ENCODE data around the gene ATRIP.
"Not testable (repeated sequence)": the region's sequence is repeated elsewhere in the genome, so short reads cannot be mapped to it uniquely, and the experiment has no call there.

ATRIP gene
- 31.6 to 34.0 reads per million in 2 donors for total RNA-seq

GRCh38 chr3:48446425-48447193 is at the start of gene ATRIP:
TSS of gene ATRIP (plus strand) at chr3:48446737. CDS start at chr3:48446846, 109 bp downstream.
- DNase-seq: peak; percentile 82

GRCh38 chr3:48397767-48398681 is 48.5 kb upstream of the ATRIP start:
- DNase-seq: no peak

- DNase-seq: no peak
Observed at GRCh38 chr3:48398701-48399386, 47.7 kb upstream of the ATRIP start.

- DNase-seq: no peak
Observed at GRCh38 chr3:48399387-48400172, 47.0 kb upstream of the ATRIP start.

- DNase-seq: no peak
Observed at GRCh38 chr3:48400824-48401433, 45.6 kb upstream of the ATRIP start.

GRCh38 chr3:48401434-48401901 is 45.1 kb upstream of the ATRIP start:
- DNase-seq: not testable (repeated sequence)

GRCh38 chr3:48402281-48402732 is 44.2 kb upstream of the ATRIP start:
- DNase-seq: no peak

GRCh38 chr3:48402907-48403306 is 43.6 kb upstream of the ATRIP start:
- no peak for DNase-seq

GRCh38 chr3:48403533-48404439 is 42.8 kb upstream of the ATRIP start:
- no peak for DNase-seq

- DNase-seq: no peak
Observed at GRCh38 chr3:48404440-48405342, 41.8 kb upstream of the ATRIP start.

GRCh38 chr3:48405343-48405881 is 41.1 kb upstream of the ATRIP start:
- no peak for DNase-seq

- DNase-seq: no peak
Observed at GRCh38 chr3:48405971-48406370, 40.6 kb upstream of the ATRIP start.

GRCh38 chr3:48406443-48407431 is 39.8 kb upstream of the ATRIP start:
- no peak for DNase-seq

- no peak for DNase-seq
Observed at GRCh38 chr3:48407542-48408099, 38.9 kb upstream of the ATRIP start.

GRCh38 chr3:48408823-48409281 is 37.7 kb upstream of the ATRIP start:
- DNase-seq: no peak

- no peak for DNase-seq
Observed at GRCh38 chr3:48409291-48410201, 37.0 kb upstream of the ATRIP start.
